Right ventricle myocardium superior (tissue), 1 donor: Measurements from ENCODE around the gene USP3. TPM values are rescaled to one million over a fixed set of nuclear protein-coding genes. Genes with fewer than 3 reads are reported as not detected.

Experiments
- ATAC-seq: fragments of 200-7000 bp; cut with Tn5 transposase; one replicate; pipeline ENCODE4 v1.9.1; 2020; ENCODE audit warnings: mild to moderate bottlenecking; ENCODE audit not compliant: poor library complexity
- DNase-seq: peaks from one replicate; pipeline ENCODE4 v3.0.0-alpha.2; 2020
- intact Hi-C: fragments of 100-400 bp; cut with DNase I; formaldehyde crosslinking; loops from one replicate; pipeline ENCODE4 v1.11.2; 2022
- total RNA-seq: library from RNA; stranded (reverse); fragmentation: NEBNext Ultra II Directional; extraction: Animal tissue kit (Norgen Biotek cat#: 25700); gene quantifications from one replicate; pipeline ENCODE4 v1.2.1, GENCODE V29; 2021
- donor health status: DM: no; HTN: yes; CAD: no; lungs with severe emphysema.

Gene USP3
- total RNA-seq, 1 donor from 2014 or later, result 15.9 TPM

DNA sequence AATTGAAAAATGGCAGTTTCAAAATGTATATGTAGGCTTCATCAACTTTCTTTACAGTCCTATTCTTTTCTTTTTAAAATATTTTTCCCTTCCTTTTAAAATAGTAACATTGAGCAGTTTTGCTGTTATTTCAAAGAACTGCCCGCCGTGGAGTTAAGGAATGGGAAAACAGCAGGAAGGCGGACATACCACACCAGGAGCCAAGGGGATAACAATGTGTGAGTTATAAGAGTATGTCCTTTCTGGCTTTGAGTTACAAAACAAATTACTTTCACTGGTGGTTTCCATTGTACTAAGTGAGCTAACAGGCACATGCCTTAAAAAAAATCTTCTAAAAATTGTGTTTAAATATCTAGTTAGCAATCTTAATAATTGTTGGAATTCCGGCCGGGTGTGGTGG lies 55.4 kb downstream of the USP3 start:
- DNase-seq (no peak), ATAC-seq (no peak)
- intact Hi-C loops, result no loop called here

DNA sequence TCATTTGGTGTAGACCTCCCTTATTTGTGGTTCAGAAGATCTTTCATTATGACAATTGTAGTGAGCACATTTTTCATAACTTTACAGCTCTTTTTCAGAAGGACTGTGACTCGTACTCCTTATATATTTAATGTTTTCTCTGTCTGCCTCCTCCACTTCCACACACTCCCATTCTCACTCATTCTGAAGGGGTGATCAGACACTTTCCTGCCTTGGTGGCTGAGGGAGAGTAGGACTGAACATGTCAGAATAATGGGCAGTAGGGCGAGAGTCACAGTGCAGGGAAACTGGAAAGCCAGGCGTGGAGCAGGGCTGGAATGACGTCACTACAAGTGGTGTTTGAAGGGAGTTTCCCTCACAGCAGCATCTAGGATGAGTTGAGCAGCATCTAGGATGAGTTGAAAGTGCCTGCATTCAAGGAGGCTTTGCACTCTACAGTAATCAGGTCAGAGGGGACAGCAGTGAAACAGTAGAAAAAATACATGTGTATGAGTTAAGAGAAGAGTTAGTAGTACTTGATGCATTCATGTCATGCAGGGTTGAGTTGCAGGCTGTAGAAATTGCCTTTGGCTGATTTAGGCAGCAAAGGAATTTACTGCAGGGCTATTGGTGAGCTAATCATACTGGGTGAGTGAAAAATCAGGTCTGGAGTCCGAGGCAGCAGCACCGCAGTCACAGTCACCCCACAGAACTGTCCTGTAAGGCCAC lies 56.5 kb downstream of the USP3 start:
- no peak for DNase-seq
- intact Hi-C loops, result no loop called here
- no peak for ATAC-seq

DNA sequence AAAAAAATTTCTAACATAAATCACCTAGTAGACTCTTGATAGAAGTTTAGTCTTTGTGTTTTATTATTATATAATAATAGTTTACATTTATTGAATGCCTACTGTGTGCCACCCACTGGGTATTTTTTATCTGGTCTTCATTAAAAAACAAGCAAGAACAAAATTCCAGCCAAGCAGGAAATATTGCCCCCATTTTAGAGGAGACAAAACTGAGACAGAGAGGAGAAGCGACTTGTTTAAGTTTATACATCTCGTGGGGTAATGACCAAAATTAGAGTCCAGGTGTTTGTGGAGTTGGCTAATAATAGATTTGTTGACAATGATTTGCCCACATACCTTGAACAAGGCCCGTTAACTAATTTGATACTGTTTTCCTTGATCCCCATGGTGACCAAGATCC lies 59.7 kb downstream of the USP3 start:
- DNase-seq (no peak), ATAC-seq (no peak)
- intact Hi-C loops, result no loop called here

DNA sequence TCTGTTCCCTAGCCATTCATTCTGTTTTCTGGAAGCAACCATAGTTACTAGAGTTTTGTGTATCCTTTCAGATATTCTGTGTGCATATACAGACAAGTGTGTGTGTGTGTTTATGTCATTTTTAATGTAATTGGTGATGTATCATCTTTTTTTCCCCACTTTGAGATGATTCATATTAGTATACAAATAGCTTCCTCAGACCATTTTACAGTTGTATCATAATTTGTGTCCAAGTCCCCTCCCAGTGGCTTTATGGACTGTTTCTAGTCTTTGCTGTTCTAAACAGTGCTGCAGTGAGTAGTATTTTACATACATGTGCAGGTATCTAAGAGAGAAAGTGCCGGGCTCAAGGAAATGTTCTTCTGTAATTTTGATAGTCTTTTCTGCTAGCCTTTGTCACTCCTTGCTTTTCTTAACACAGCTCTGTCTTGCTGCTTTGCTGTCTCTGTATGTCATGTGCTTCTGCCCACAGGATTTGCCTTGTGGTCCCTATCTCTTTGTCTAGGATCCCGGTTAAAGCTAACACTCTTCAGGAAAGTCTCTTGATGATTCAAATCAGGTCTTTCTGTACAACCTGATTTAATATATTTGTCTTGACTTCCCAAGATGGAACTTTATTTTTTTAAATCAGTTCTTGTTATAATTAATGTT lies 61.3 kb downstream of the USP3 start:
- no peak for DNase-seq
- ATAC-seq, result no peak
- intact Hi-C loops, result no loop called here

DNA sequence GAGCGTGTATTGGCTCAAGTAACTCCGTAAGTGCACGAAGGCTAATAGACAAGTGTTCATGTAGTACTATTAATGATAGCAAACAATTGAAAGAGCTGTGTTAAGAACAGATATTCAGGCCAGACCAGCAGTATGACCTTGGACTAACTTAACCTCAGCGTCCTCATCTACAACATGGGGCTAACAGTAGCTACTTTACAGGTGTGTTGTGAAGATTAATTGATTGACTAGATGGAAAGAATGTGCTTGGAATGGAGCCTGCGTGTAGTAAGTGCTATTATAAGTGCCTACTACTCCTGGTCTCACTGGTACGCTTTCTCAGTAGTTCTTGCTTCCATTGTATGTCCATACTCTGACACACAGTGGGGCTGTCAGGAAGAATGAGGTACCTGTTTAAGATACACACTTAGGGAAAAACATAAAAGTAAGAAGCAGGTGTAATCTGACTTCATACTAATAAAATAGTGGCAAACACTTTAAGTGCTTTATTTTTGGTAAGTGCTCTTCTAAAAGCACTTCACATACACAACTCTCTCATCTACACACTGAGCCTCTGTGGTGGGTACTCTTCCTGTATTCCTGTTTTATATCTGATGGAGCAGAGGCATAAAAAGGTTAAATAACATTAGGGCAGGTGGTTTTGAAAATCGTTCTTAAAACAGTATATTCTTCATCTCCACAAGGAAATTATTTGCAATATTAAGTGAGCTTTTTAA lies 68.5 kb downstream of the USP3 start:
- ATAC-seq (peak; percentile 49), DNase-seq (no peak)
- intact Hi-C loops, result no loop called here

DNA sequence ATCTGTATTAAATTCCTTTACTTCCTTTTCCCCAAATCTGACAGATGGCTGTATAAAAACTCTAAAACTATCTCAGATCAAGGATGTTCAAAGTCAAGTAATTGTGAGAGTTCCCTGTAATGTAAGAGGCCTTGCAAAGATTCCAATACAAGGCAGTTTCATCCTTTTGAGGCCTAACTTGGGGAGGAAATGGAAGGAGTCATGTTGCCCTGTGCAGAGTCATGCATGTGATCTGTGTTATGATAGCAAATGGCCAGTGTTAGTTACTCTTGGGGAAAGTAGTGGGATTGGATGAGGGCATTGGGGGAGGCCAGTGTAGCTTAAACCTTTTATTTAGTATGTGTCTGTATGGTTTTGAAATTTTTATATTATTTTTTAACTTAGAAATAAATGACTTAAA lies 69.1 kb downstream of the USP3 start:
- no peak for ATAC-seq
- no peak for DNase-seq
- intact Hi-C loops, result no loop called here

DNA sequence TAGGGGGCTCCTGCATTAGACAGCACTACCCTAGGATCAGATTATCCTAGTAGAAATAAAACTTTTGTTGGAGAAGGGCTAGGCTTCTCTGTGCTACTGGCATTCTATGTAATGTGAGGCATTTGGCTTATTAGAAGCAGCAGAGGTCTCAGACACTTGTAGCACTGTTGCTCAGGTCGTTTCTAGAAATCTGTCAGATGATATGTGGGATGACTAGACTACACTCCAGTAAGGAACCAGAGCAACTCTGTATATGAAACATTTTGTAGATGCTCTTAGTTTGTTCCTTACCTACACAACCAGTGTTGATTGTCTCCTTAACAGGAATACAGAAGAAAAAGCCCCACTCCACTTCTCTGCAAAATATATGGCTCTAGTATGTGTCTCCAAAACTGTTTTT lies 70.9 kb downstream of the USP3 start:
- intact Hi-C loops, result no loop called here
- ATAC-seq (no peak), DNase-seq (no peak)

DNA sequence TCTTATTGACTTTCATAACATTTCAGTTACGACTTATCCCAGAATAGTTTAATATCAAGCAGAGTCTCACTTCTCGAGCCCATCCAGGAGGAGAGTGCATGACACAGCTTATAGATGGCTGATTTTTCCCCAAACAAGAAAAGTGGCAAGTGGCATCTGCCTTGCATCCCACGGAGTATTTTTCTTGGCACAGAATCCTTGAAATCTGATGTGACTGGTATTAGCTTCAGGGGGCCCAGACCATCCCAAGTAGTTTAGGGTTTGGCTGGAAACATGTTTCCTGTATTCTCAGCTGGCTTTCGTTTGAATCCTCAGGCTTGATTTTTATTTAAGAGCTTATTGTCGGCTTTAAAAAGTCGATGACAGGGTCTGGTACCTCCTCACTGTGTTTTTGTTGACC lies 72.0 kb downstream of the USP3 start:
- intact Hi-C loops, result no loop called here
- ATAC-seq (no peak), DNase-seq (no peak)

DNA sequence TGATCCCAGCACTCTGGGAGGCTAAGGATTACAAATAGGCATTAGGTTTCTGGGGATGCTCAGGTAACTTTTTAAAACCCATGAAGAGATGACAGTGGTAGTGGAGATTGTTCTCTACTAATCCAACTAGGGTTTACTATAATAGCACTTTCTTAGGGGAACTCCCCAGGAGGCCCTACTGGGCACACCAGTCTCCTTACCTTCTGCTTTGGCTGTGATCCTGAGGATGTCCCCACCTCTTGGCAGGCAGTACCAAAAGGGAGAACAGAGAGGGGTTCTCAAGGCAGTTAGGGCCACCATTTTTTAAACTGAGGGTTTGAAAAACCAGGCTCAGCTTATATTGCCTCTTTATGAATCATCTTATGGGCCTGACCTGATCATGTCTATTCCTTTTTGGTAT lies 77.8 kb downstream of the USP3 start:
- ATAC-seq (no peak), DNase-seq (no peak)
- intact Hi-C loops, result no loop called here

DNA sequence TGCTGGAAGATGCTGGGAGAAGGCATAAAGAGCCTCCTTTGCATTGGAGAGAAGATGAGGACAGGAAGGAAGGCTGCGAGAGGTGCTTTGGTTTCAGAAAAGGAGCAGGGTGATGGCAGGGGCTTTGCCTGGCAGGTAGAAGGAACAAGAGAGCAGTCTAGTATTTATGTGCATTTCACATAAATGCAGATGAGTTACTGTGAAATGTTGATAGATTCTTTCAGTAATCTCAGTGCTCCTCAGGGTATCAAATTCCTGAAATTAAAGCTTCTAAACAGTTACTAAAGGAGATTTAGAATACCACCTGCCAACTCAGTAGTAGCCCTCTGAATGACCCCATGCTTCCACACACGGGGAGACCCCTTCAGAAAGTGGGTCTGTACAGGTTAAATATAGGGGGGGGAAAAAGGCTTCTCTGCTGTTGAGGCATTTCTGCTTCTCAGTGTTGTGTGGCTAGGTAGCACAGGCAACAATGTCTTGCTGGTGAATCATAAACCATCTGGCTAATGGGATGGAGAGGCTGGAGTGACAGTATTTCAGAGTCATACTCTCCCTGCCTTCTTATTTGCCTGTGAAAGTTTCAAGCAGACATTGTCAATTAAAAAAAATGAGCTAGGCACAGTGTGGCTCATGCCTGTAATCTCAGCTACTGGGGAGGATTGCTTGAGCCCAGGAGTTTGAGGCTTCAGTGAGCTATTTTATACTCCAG lies 78.5 kb downstream of the USP3 start:
- intact Hi-C loops, result no loop called here
- DNase-seq (no peak), ATAC-seq (no peak)

DNA sequence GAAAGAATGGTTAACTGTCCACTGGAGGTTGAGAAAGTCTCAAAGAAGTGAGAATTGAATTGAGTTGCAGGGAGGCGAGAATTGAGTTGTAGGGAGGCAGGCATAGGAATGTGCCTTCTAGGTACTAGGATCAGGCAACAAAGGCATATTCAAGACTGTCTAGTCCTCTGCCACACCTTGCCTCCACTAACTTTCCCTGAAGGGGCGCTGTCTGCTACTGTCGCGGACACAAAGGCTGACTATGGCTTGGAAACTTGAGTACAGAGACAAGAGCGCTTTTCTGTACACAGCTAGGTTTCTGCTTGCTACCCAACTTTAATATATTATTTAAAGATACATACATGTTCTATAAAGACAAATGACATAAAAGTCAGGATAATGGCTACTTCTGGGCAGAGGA lies 82.4 kb downstream of the USP3 start:
- DNase-seq, result no peak
- no peak for ATAC-seq
- intact Hi-C loops, result no loop called here

DNA sequence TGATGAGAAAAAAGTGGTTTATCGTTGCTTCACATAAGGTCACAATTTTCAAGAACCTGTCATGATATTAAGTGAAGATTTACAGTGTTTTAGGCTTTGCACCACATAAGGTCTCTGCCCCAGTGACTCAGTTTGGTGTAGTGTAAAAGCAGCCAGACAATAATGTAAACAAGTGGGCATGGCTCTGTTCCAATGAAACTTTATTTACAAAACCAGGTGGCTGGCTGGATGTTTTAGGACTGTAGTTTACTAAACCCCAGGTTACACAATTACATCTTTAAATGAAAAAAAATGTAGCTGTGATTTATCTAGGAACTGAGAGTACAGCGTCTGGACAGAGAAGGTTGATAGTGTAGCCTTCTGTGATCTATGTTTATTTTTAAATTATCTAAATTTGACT lies 83.1 kb downstream of the USP3 start:
- ATAC-seq (no peak), DNase-seq (no peak)
- intact Hi-C loops, result no loop called here

DNA sequence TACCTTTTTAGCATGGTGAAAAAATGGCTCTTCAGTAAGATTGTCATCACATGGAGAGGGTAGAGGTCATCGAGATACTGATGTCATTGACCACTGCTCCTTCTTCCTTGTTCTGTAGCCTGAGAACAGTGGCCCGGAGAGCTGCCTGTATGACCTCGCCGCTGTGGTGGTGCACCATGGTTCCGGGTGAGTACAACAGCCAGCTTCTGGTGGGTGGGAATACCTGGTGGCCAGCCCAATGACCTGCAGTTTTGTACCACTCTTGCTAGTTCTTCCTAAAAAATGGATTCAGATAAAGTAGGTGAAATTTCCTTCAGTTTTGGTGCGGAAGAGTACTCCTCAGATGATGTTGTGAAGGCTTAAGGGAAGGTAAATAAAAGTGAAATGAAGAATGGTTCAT lies 84.4 kb downstream of the USP3 start:
- no peak for DNase-seq
- ATAC-seq, result no peak
- intact Hi-C loops, result no loop called here

DNA sequence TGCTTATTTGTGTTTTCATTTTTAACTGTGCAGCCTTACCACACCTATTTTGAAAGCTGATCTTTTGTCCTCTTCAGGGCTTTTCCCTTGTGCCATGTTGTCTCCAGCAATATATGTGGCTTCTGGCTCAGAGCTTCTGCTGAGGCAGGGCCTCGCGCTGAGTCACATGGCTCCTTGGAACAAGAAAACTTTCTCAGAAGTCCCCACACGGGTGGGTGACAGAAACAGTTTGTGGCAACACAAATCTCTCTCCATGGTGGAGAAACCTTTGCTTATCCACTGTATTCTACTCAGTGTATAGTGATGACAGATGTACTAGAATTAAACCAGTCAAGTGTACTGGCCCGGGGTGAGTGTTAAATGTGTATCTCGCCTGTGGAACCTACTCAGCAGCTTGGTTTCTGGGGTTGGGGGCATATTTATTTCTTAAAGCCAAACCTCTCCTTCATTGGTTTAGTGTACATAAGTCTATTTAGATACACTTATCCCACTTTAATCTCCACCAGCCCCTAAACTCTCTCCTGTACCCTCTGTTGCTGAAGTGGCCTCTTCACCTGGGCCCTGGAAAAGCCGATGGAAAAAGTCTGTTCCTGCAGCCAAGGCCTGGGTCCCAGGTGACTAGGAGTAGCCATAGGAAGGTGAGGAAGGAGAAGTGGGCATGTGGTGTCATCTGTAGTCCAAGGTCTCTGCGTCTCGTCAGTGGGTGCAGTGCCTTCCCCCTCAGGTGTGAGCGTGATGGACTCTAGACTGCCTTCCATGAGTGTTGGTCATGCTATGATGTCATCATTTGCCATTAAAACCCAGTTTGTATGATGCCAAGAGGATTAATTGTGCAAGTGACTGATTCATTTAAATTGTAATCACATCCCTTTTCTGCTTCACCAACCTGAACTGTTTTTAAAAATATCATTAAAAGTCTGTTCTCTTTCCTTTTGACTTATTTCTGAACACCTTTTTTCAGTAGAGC lies 89.6 kb downstream of the USP3 start:
- ATAC-seq (no peak), DNase-seq (no peak)
- intact Hi-C loops, result no loop called here

DNA sequence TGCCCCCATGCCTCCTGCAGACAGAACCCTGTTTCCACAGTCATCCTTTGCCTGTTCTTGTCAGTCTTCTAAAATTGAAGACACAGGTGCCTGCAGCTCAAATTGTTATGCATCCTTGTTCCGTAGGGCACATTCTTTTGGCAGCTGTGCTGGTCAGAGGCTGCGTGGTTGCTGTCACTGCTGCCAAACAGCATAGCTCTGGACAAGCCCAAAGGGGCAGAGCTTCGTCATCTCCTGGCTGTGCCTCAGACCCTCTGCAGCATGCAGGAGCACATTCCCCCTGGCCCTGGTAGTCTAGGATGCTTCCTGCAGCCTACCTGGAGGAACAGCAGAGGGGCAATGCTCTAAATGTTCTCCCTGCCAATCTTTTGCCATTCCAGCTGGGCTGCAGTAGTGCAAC lies 90.7 kb downstream of the USP3 start:
- DNase-seq (peak; percentile 66), ATAC-seq (peak; percentile 38)
- intact Hi-C loops, result loop anchor here (5.0 kb wide), 2 partner anchors 93 to 128 kb away; partner anchors contain the start of gene USP3

DNA sequence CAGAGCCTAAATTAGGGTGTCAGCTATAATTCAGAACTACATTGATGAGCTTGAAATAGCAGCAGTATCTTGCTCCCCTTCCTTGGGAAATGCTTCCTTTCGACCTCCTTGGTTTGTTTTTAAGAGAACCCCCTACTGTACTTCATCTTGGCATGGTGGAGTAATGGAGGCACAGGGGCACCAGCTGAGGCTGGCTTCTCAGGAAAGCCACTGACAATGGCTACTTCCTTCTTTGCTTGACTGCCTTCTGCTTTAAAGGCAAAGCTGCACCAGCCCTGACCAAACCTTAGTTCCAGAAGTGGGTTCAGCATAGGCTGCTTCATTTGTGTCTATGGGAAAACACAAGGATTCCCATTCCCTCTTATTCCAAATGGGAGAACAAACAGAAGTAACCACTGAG lies 91.3 kb downstream of the USP3 start:
- ATAC-seq, result no peak
- intact Hi-C loops, result loop anchor here (5.0 kb wide), 2 partner anchors 93 to 128 kb away; partner anchors contain the start of gene USP3
- DNase-seq, result no peak

DNA sequence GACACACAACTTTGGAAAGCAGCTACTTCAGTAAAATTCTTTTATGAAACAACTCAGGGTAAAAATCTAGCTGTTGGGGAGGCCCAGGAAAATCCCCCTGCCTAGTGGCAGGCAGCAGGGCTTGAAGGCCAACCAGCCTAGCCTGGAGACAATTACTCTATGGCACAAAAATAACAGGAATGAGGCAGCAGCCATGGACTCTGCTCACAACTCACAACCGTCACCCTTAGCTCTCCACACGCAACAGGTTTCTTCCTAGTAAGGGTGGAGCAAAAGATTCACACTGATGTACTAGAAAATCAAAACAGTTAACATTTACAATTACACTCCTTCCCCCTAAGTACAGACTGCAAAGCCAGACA lies 92.3 kb downstream of the USP3 start:
- intact Hi-C loops, result loop anchor here (5.0 kb wide), 2 partner anchors 94 to 129 kb away; partner anchors contain the start of gene USP3
- DNase-seq (no peak), ATAC-seq (no peak)

DNA sequence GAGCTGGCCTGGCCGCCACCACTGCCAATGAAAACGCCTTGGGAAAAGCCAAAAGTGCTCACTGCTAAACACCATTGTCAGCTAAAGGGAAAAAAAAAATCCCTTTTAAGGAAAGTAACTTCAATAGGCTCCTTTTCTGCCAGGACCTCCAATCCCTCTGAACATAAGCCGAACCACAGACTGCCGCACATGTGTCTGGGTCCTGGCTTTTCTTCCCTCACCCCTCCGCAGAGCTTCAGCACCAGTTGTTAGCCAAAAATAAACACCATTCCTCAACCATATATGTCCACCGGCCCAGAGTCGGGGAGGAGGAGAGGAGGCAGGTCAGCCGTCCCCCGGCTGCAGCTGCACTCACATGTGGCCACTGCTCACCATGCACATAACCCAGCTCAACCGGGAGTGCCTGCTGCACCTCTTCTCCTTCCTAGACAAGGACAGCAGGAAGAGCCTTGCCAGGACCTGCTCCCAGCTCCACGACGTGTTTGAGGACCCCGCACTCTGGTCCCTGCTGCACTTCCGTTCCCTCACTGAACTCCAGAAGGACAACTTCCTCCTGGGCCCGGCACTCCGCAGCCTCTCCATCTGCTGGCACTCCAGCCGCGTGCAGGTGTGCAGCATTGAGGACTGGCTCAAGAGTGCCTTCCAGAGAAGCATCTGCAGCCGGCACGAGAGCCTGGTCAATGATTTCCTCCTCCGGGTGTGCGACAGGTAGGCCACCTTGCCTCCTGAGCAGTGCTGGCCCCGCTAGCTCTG lies 92.8 kb downstream of the USP3 start, which contains the start of gene FBXL22:
Gene FBXL22, plus strand, starts transcription at position 350 of the 753 bp plus-strand sequence. Its CDS starts 6 bp downstream, at position 356.
- ATAC-seq (peak; percentile 36), DNase-seq (peak; percentile 66)
- intact Hi-C loops, result loop anchor here (5.0 kb wide), 2 partner anchors 95 to 130 kb away; partner anchors contain the start of gene USP3
